HG03066 (cell line): Measurements from ENCODE around the gene AGBL4.

ENCODE experiments used
- ATAC-seq: cut with Tn5 transposase; IDR thresholded peaks from one replicate; pipeline ENCODE4 v1.9.1; 2021; ENCODE audit warnings: low read depth; ENCODE audit not compliant: unreplicated experiment

The AGBL4 gene

DNA sequence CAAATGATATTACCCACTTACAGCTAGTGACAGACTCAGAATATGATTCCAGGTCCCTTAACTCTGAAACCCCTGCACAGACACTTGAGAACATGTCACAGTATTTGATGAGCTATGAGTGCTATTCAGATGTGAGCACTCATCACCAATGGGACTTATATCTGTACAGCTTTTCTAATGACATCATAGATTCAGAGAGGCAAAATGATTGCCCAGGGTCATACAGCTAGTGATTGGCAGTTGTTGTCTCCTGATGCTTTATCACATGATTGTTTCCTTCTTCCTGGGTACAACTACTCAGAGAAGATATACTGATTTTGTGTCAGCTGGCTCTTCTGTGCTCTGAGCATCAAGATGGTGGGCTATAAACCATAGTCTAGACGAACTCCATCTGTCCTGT, 819.0 kb downstream of the AGBL4 start:
- ATAC-seq = no peak

DNA sequence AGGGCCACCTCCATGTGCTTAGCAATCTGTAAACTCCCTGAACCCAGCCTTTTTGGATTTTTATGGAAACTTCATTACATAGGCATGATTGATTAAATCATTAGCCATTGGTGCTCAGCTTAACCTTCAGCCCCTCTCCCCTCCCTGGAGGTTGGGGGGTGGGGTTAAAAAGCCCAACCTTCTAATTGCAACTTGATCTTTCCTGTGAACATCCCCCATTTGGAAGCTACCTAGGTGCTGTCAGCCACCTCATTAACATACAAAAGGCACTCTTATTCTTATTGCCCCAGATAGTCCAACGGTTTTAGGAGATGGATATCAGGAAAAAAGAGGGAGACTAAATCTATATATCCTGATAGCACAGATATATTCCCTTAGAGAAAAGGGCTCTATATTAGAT, 823.0 kb downstream of the AGBL4 start:
- no peak for ATAC-seq

DNA sequence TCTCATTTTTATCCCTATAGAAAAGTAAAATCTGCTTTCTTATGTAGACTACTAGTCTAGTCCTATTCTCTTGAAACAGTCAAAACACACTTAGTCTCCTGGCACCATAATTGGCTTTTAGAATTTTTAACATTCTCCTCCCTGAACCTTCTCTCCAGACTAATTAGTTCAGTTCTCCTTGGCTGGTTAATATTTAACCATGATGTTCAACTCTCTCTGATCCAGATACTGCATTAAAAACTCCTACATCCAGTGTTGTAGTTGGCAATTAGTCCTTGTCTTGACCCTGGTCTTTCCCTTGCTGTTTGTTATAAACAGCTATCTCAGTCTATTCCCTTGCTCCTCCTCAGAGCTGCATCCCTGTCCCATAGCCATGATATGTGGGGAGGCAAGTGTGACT, 824.2 kb downstream of the AGBL4 start:
- no peak for ATAC-seq

DNA sequence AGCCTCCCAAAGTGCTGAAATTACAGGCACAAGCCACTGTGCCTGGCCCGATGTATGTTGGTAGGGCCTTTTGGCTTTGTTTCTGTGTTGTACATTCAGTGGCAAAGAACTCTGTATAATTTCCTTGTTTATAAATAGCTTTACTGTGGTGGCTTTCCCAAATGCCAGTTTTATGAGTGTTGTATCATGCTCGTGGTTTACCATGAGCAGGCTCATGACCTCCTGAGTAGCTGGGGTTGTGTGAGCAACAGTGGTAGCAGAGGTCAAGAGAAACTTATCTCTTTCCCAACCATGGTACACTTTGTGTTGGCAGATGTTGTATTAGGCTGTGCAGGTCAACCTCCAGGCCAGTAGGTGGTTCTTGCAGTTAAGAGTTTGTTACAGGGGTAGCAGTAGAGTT, 826.7 kb downstream of the AGBL4 start:
- ATAC-seq = no peak

DNA sequence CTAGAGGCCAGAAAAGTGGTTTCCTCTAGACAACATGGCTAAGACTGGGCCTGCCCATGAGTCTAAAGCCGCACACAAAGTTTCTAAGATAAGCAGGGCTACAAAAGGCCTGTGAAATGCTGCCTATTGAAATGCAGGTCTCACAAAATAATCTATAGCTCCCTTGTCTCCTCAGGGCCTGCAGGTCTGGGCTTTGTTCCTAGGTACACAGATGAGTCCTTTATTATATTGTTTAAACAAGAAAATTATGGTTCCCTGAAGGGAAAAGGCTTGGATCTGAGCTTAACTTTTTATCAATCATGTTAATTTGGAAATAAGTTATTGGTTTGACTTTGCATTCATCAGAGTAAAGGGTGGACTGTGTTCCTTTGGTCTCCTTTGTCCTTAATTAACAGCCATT, 833.6 kb downstream of the AGBL4 start:
- no peak for ATAC-seq

DNA sequence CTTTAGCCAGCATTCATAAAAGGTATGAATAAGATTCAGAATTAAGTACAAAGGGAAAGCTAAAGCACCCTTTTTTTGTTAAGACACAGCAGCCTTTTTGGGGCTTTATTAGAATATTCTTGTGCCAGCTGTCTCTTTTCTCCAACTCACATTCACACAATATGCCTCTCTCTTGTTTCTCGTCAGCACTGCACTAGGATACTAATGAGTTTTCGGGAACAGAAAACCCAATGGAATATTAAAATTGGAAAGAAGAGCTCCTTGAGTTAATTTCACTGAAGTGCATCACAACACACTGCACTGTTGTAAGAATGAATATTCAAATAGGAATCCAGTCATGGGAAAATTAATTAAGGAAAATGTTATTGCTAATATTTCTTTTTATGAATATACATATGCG, 836.7 kb downstream of the AGBL4 start:
- no peak for ATAC-seq

DNA sequence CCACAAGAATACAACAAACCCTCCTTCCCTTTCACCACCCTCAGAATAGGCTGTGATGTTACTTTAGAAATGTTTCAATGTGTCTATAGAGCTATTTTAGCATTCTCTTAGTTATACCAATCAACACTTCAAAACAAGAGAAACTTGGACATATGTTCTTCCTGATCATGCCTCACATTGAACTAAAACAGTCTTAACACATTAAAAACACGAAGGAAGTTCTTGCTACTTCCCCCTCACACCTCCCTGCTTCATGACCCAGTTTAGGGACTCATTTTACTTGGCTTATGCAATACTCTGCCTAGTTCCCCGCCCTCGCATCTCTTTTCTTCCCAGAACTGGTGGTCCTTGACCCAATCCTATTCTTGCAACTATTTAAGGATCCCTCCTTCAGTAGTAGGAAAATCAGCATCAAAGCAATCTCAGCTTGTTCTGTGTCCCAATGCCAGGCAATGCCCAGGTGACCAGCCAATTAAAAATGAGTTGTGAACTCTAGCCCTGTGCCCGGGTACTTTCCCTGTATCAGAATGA, 838.2 kb downstream of the AGBL4 start:
- ATAC-seq = no peak

DNA sequence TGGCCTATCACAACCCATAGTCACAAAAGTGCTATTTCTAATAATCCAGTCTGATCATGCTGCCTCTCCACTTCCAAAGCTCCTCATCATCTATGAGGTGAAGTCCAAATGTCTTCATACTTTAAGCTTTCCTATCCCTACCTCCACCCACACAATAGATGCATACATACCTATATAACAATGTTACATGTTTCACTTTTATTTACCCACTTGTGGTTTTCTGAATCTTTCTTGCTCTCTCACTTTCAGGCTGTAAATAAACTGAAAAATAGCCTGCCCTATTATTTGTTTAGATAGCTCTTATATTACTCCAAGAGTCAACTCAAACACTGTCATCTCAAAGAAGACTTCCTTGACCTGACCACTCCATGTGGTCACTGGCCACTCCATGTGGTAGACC, 840.3 kb downstream of the AGBL4 start:
- ATAC-seq = no peak

DNA sequence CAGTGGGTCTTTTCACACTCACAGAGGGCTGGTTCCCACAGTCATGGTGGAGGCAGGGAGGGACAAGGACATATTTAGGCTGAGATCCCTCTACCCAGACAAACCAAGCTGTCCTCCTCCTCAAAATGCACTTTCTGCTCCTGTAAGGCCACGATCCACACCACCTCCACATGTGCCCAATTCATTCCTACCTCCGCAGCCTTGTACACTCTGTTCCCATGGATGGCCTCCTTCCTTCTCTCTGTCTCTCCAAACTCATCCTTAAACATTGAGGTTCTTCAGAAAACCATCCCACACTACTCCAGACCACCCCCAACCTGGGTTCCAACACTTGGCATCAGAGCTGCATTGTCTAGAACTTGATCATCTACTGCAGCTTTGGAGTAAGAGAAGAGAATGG, 842.7 kb downstream of the AGBL4 start:
- ATAC-seq = no peak

DNA sequence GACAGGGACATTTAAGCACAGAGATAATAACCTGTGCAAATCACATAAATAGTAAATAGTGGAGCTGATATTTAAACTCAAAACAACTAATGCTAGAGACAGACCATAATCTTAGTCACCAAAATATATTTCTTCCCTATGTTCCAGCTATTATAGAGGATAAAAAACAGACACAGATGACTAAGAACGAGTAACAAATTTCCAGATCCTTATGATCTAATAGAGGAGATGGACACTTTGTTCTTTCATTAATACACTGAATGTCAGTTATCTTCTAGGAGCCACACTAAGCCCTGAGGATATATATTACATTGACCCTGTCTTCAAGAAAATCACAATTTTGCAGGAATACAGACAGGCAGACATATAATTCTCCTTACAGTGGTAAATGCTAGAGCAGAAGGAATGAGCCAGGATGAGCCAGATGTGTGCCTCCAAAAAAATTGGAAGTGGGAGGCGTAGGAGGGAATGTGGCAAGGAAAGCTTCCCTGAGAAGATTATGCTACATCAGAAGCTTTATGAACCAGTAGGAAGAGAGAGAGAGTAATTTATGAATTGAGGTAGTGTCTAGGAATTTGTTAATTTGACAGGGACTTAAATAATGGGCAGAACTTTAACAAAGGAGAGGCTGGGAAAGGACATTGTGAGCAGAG, 851.7 kb downstream of the AGBL4 start:
- ATAC-seq = no peak

DNA sequence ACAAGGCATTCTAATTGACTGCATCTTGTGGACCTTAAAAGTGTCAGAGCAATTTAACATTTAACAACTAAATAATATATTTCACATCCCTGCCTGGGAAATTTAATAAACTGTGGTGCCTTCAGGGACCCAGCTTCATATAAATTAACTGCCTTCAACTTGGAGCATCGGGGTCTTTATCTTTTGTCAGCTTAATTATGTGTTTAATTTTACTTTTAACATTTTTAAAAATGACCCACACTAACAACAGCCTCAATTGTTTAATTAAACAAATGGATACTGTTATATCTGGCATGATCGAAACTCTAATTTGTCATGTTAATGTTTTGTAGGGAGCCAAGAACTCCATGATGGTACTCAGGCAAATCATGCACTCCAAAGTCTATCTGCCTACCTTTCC, 857.7 kb downstream of the AGBL4 start:
- ATAC-seq = no peak

DNA sequence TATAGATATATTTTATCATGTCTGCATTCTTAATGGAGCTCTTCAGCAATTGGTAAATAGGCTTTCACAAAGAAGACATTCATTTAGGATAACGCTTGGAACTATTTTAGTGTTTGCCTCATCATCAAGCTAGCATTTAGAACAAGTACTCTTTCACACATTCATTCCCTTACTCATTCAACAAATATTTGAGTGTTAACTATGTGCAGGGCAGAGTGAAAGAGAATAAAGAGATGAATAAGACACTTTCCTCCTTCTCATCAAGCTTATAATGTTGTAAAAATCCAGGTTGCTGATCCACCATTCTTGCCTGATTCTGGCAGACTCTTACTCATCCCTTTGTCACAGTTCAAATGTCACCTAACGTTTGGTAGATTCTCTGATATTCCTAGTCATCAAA, 860.7 kb downstream of the AGBL4 start:
- no peak for ATAC-seq

DNA sequence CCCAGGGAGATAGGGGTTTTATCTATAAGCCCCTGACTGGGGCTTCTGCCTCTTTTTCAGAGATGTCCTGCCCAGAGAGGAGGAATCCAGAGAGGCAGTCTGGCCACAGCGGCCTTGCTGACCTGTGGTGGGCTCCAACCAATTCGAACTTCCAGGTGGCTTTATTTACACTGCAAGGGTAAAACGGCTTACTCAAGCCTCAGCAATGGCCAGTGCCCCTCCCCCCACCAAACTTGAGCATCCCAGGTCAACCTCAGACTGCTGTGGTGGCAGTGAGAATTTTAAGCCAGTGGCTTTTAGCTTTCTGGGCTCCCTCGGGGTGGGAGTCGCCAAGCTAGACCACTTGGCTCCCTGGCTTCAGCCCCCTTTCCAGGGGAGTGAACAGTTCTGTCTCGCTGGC, 863.1 kb downstream of the AGBL4 start:
- ATAC-seq = no peak

DNA sequence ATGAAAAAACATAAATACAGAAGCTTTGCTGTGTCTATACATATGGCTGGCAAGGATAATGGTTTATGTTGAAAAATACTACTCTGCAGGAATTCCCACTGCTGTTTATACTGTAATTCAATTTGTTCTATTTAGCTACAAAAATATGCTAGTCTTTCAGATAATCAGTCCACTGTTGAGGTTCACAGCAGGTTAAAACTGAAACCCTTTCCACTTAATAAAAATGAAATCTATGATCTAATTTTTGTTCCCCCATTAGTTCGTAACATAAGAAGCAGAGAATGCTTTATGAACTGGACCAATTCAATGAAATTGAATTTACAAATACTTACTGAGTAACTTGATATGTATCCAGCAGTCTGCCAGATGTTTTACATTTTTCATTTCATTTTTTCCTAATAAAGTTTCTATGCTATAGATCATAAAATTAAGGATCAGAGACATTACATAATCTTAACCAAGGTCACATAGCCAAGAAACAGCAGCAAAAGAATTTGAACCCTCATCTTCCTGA, 887.0 kb downstream of the AGBL4 start:
- no peak for ATAC-seq

DNA sequence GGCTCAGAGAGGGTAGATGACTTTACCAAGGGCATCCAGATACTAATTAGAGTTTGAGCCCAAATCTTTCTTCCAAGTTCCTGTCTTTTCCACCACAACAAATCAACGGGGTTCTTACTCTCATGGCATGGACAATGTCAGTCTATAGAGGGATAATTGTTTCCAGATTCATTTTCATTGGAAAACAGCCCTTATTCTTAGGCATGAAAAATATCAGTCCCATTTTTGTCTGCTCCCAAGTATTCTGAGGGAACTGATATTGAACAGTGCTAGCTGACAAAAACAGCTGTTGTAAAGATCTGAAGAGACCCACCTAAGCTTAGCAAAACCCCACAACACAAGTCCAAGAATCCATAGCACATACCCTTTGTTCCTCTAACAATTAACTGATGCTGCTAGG, 898.0 kb downstream of the AGBL4 start:
- ATAC-seq = no peak

DNA sequence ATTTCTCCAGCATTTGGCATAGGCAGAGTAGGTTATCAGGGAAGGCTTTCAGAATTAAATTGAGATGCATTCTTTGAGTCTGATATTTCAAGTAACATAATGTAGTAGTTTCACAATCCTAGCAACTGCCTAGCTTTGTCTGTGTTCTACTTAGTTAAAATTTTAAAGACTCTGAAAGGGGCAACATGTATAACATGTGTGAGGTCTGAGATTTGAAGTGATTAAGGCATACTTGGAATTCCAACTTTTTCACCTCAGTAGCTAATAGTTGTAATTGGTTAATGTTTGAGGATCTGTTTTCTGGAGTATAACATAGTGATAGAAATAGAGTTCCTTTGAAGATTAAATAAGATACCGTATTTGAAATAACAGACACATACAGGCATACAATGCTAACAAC, 911.8 kb downstream of the AGBL4 start:
- no peak for ATAC-seq

DNA sequence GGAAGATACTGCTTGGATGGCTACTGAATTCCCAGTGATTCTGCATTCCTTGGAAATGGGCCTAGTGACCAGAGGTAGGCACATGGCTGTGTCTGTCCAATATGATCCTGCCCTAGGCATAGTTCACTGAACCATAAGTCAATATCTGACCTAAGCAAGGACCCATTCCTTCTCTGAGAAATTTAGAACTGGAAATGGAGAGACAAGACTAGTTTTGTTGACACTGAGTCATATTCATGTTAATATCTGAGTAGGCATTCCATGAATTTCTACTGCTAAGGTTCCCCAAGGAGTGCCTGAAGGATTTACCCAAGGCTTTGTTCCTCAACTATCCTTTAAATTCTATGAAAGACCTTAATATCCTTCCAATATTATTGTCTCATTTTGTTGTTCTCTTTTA, 917.3 kb downstream of the AGBL4 start:
- ATAC-seq = no peak

DNA sequence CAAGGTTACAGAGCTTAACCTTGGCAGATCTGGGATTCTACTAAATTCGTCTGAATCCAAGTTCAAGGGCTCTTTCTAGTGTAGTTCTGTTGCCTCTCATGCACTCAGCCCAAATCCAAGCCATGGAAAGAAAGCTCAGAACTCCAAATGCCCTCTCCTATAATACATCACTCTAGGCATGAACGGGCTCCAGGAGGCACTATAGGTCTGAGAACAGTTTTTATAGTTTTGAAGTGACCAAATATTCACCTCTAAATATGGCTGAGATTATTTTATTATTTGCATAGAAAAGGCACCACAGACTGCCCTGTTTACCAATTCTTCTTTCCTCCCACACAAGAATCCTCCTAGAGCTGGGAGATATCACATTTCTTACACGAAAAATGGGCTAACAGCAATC, 919.2 kb downstream of the AGBL4 start:
- no peak for ATAC-seq

DNA sequence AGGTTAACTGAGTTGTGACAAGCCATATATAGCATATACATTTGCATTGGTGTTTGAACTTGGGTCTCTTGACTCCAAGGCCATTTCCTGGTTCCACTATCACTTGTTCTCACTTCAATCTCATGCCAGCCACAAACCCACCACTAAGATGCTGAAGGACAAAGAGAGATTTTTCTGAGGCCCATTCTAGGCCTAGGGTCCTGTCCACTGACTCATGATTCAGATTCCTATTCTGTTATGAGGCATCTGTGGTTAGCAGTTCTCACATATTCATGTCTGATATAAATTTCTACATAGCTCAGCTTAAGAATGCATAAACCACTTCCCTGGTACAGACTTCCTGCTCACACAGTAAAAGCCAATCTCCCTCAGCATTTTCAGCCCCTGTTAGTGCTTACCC, 921.0 kb downstream of the AGBL4 start:
- ATAC-seq = no peak

DNA sequence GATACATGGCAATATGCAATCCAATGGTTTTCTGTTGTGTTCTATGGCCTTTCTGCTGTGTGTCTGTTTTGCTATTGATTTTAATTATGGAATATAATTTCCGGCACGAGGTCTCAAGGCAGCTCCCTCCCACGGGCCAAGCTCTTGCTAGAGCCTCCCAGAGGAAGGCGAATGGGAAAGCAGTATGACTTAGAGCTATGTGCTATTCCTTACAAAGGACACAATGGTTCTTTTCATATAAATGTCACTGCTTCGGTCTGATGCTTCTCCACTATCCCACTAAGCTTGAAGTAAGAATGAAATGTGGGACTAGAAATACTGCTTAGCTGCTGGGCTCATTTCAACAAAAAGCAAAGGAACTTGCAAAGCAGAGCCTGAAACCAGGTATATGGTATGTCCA, 924.9 kb downstream of the AGBL4 start:
- ATAC-seq = no peak

DNA sequence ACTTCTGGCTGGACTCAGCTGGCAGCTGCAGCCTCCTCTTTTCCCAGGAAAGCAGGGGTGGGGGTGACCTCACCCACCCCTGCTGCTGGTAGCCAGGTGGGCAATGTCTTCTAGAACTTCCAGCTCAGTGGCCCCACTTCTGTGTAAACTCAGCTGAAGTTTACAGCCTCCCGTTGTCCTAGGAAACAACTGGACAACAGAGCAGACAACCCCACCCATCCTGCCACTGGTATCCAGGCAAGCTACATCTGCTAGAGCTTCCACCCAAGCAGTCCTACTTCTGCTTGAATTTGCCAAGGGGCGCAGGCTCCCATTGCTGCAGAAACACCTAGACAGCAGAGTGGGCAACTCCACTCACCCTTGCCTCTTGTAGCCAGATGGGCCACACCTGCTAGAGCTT, 937.4 kb downstream of the AGBL4 start:
- no peak for ATAC-seq

DNA sequence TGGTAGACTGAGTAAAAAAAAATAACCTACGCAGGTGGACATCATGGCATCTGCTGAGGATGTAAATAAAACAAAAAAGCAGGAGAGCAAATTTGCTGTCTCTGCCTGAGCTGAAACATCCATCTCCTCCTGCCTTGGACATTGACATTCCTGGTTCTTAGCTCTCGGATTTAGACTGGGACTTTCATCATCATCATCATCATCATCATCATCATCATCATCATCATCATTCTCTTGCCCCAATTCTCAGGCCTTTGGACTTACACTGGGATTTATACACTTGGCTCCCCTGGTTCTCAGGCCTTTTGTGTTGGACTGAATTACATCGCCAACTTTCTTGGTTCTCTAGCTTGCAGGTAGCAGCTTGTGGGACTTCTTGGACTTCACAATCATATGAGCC, 938.7 kb downstream of the AGBL4 start:
- ATAC-seq = no peak

DNA sequence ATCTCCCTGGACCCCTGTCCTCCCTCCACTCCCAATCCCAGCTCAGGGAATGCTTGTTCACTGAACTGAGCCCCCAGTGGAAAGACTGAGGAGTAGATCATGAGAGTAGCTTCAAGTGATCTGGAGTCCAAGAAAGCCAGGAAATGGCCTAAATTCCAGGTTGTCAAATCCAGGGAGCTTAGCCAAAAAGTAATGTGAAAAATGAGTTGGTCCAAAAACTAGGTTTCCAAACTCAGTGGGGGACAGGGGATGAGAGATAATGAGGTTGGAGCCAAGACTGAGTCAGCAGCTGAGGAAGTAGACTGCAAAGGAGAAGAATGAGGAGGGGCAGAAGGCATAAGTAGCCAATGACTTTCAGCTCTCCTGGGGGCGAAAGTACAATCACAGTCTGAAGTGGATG, 963.0 kb downstream of the AGBL4 start:
- no peak for ATAC-seq
